ENCODE results near the gene IFIH1.

The IFIH1 gene

DNA sequence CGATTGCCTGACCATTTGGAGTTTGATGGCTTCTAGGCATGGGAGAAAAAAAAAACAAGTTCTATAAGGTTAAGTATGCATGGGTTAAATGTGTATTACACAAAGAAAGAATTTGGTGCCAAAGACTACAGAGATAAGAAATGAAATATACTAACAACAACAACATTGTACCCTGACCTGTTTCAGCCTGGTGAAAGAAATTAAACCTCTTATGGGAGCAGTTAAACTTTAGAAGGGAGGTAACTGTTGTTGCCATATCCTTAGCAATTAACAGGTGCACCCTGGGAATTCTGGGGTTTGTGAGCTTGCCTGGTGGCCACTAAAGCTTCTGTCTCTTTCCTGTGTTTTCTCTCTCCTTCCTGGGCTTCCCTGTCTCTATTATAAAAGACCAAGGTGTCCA lies 6.5 kb upstream of the IFIH1 start:
- no peak for DNase-seq (ENCODE audit: low spot score)
- TF ChIP-seq, protein P1, sequence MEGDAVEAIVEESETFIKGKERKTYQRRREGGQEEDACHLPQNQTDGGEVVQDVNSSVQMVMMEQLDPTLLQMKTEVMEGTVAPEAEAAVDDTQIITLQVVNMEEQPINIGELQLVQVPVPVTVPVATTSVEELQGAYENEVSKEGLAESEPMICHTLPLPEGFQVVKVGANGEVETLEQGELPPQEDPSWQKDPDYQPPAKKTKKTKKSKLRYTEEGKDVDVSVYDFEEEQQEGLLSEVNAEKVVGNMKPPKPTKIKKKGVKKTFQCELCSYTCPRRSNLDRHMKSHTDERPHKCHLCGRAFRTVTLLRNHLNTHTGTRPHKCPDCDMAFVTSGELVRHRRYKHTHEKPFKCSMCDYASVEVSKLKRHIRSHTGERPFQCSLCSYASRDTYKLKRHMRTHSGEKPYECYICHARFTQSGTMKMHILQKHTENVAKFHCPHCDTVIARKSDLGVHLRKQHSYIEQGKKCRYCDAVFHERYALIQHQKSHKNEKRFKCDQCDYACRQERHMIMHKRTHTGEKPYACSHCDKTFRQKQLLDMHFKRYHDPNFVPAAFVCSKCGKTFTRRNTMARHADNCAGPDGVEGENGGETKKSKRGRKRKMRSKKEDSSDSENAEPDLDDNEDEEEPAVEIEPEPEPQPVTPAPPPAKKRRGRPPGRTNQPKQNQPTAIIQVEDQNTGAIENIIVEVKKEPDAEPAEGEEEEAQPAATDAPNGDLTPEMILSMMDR (IDR thresholded peaks at IDR 0.05; ENCODE audit: extremely low read depth, missing control alignments), result no peak

DNA sequence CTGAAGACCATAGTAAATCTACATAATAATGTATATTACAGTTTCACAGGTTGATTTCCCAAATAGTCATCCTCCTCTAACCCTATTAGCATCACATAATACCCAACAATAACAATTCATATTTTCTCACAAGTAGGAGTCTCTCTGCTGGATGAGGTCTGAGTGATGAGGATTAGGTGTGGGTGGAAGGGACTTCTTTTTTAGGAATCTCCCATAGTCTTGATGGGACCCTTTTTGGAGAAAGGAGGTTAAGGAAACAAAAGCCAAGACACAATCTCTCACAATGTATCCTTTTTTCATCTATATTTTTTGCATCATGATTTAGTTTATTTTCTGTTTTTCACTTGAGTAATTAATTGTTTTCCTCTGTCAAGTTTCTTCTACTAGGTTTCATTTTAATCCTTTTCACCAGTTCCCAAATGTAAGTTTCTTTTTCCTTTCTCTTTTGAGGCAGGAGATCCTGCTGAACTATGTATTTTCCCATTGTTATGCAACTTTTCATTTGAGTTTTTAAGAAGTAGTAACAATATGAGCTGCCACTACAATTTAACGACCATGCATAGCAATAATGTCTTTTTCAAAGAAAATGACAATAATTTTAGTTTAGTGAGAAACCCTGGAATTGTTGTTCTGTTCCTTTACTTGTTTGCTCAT lies 2.5 kb upstream of the IFIH1 start:
- TF ChIP-seq, protein P1 (IDR thresholded peaks at IDR 0.05; ENCODE audit: extremely low read depth, missing control alignments), result no peak
- DNase-seq (ENCODE audit: low spot score), result no peak

DNA sequence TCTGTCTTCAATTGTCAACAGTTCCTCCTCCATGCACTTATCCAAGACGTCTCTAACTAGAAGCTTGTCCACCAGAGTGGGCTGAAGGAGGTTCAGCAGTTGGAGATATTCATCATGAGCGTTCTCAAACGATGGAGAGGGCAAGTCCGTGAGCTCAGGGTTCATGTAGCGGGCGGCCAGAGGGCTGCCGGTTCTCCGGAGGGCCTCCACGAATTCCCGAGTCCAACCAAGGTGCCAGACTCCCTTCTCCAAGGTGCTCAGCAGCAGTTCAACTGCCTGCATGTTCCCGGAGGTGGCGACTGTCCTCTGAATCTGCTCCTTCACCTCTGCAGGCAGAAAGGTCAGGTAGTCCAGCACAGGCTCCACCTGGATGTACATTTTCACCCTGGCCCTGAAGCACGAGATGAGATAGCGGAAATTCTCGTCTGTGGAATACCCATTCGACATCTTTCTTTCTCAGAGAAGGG lies 590 bp downstream of the IFIH1 start:
- no peak for DNase-seq (ENCODE audit: low spot score)
- TF ChIP-seq, protein P1 (IDR thresholded peaks at IDR 0.05; ENCODE audit: extremely low read depth, missing control alignments), result no peak

DNA sequence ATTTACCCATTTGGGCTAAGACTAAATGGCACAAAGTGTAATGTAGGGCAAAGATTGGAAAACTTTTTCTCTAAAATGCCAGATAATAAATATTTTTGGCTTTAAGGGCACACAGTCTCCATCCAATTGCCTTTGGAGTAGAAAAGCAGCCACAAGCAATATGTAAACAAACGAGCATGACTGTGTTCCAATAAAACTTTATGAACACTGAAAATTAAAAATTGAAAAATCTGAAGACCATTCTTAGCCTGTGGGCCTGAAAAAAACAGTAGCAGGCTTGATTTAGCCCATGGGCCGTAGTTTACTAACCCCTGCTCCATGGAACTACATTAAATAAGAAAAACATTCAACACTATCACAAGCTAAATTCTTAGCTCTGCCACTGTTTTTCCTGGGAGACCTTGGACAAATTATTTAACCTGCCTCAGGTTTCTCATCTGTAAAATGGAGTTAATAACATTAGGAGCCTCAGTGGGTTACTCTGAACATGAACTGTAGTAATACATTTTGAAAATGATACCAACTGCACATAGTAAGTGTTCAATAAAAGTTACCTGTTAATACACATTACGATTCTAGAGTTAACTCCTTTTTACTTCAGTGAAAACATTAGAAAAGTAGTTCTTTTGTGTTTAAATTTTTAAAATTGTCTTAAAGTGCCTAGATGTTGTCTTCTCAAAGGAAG lies 1.3 kb downstream of the IFIH1 start:
- TF ChIP-seq, protein P1 (IDR thresholded peaks at IDR 0.05; ENCODE audit: extremely low read depth, missing control alignments), result no peak
- DNase-seq (ENCODE audit: low spot score), result no peak

DNA sequence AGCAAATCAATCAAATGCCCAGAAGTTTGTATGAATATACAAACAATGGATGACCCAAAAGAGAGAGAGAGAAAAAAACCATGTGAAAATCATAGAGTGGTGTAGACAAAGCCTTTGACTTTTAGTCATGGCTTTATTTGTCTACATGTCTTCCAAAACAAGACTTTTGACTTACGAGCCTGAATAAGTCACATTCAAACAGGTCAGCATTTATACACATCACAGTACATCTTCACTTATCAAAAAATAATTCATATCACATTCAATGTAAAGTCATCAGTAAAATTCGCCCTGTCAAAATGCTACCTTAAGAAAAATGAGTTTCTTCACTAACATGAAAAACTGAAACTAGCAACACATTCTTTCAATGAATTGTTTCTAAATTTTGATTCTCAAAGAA lies 1.9 kb downstream of the IFIH1 start:
- TF ChIP-seq, protein P1 (IDR thresholded peaks at IDR 0.05; ENCODE audit: extremely low read depth, missing control alignments), result no peak
- no peak for DNase-seq (ENCODE audit: low spot score)

DNA sequence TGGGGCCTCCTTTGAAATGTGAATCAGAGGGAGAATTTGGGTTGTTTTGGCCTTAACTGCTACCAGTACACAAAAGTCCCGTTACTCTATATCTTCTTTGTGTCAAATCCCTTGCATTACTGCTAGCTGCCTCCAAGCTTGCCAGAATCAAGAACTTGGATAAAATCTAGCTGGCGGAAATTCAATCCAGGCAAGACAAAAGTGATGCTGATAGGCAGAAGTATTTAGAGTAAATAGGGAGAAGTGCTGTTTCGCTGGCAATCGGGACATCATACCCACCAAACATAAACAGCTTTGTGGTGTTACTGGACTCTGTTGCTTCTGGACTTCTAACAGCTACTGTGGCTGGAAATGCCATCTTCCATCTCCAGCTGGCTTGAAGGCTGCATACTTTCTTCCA lies 2.5 kb downstream of the IFIH1 start:
- no peak for DNase-seq (ENCODE audit: low spot score)
- TF ChIP-seq, protein P1 (IDR thresholded peaks at IDR 0.05; ENCODE audit: extremely low read depth, missing control alignments), result no peak

DNA sequence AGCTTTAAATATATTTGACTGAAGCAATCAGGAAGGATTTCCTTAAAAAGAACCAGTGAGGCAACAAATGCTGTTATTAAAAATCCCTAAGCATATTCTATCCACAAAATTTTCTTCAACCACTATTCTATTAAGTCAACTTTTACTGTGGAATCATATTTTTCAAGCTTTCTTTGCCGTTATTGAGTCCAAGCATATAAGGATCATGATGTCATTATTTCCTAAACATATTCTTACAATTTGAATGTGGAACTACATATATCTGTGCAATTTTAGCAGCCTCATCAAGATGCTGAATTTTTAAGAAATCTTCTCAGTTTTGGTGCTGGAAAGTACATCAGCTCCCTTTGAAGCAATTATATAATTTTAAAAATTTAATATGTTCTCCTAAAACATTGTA lies 5.6 kb downstream of the IFIH1 start:
- DNase-seq (ENCODE audit: low spot score), result no peak

More for the DNA sequence above, 5.6 kb downstream of the IFIH1 start:
- TF ChIP-seq, protein P1 (IDR thresholded peaks at IDR 0.05; ENCODE audit: extremely low read depth, missing control alignments), result no peak
